T-cell (primary cell): Measurements from ENCODE around the gene FANCC. TPM values are rescaled to one million over a fixed set of nuclear protein-coding genes. Genes with fewer than 3 reads are reported as not detected.

ENCODE experiments used
- ATAC-seq, 4 experiments: fragments of 200-7000 bp in 3 of 4; fragments of 150-1000 bp in 1 of 4; cut with Tn5 transposase; replicated peaks in 1 of 4; 1 replicate in 3 of 4; 2 replicates in 1 of 4; pipeline ENCODE4 v1.10.0; 2021; ENCODE audit warnings: moderate library complexity in 3 of 4, mild to moderate bottlenecking in 2 of 4, moderate number of reproducible peaks in 1 of 4
- CTCF ChIA-PET, 2 donors: fragments of 300-600 bp; sonication (Branson Sonifier 250); formaldehyde crosslinking; loops; one replicate each; lab custom pipeline; 2022; ENCODE audit warnings: antibody characterized with exemption in 2 of 2; lab: Charles Lee
- POLR2A ChIA-PET, 2 donors: fragments of 300-600 bp; sonication (Branson Sonifier 250); formaldehyde crosslinking; loops; one replicate each; lab custom pipeline; 2022; ENCODE audit warnings: antibody characterized with exemption in 2 of 2; lab: Charles Lee
- DNase-seq, 35 experiments: peaks; one replicate each; pipeline versions ENCODE4 v3.0.0 to v3.0.0-alpha.2; 2013 to 2023
- H3K27ac ChIP-seq: one replicate; pipeline ENCODE4 v1.5.1; 2013; ENCODE audit warnings: low read length
- H3K27me3 ChIP-seq, 2 experiments: replicated peaks in 1 of 2; 1 replicate in 1 of 2; 2 replicates in 1 of 2; pipeline versions ENCODE4 v1.6.1 to v1.7.0; 2013; ENCODE audit warnings: low read length in 1 of 2, mixed read lengths in 1 of 2; ENCODE audit not compliant: control insufficient read depth in 2 of 2, insufficient read depth in 2 of 2; ENCODE audit errors: extremely low read depth in 1 of 2
- H3K36me3 ChIP-seq, 2 donors: 1 replicate in 1 of 2; 2 replicates in 1 of 2; pipeline versions ENCODE4 v1.6.1 to v1.7.0; 2013; ENCODE audit warnings: low read length in 1 of 2; ENCODE audit not compliant: control insufficient read depth in 2 of 2, insufficient read depth in 1 of 2; ENCODE audit errors: extremely low read depth in 1 of 2
- H3K4me1 ChIP-seq, 2 experiments: 1 replicate in 1 of 2; 2 replicates in 1 of 2; pipeline versions ENCODE4 v1.6.1 to v1.7.0; 2013; ENCODE audit warnings: low read length in 2 of 2, mixed read lengths in 1 of 2; ENCODE audit not compliant: insufficient read depth in 2 of 2, control insufficient read depth in 1 of 2; ENCODE audit errors: extremely low read depth in 1 of 2
- H3K4me3 ChIP-seq, 2 donors: 1 replicate in 1 of 2; 2 replicates in 1 of 2; pipeline versions ENCODE4 v1.5.1 to v1.7.0; 2013; ENCODE audit warnings: mild to moderate bottlenecking in 2 of 2, low read length in 1 of 2, moderate library complexity in 1 of 2; ENCODE audit not compliant: control insufficient read depth in 1 of 2; ENCODE audit errors: extremely low read depth in 1 of 2
- H3K9me3 ChIP-seq: 2 replicates; pipeline ENCODE4 v1.7.0; 2013
- H3K27ac Mint-ChIP-seq, 2 donors: one replicate each; pipeline ENCODE4 v1.8.0; 2020 to 2021; ENCODE audit warnings: mild to moderate bottlenecking in 2 of 2, mixed read lengths in 2 of 2
- H3K27me3 Mint-ChIP-seq, 2 donors: one replicate each; pipeline ENCODE4 v1.8.0; 2021 to 2022; ENCODE audit warnings: mixed read lengths in 2 of 2
- H3K36me3 Mint-ChIP-seq: one replicate; pipeline ENCODE4 v1.8.0; 2021; ENCODE audit warnings: mixed read lengths
- H3K4me1 Mint-ChIP-seq, 3 donors: one replicate each; pipeline ENCODE4 v1.8.0; 2020 to 2022; ENCODE audit warnings: mixed read lengths in 3 of 3, mild to moderate bottlenecking in 1 of 3
- H3K4me3 Mint-ChIP-seq, 3 donors: one replicate each; pipeline ENCODE4 v1.8.0; 2020 to 2022; ENCODE audit warnings: mild to moderate bottlenecking in 3 of 3, mixed read lengths in 3 of 3, moderate library complexity in 3 of 3
- H3K9me3 Mint-ChIP-seq, 3 donors: one replicate each; pipeline ENCODE4 v1.8.0; 2020 to 2022; ENCODE audit warnings: mixed read lengths in 3 of 3
- WGBS: methylation state at CpG from one replicate; pipeline ENCODE4 v1.1.5; 2013; ENCODE audit warnings: missing lambda C conversion rate; ENCODE audit not compliant: insufficient coverage; 5-methylcytosine and 5-hydroxymethylcytosine counted together
- total RNA-seq, 35 experiments: library from RNA in 6 of 35; stranded (reverse) in 6 of 35; fragments of 120-200 nt in 1 of 35; gene quantifications; one replicate each; pipeline versions ENCODE4 v1.2.1 to v1.2.4 and lab custom pipeline; 2013 to 2026

FANCC gene
- total RNA-seq, 5 donors from 2014 or later (not counting 1 experiment from before 2014, with no cell fraction given) = 4.2 to 11.6 (median 4.8) TPM

DNA sequence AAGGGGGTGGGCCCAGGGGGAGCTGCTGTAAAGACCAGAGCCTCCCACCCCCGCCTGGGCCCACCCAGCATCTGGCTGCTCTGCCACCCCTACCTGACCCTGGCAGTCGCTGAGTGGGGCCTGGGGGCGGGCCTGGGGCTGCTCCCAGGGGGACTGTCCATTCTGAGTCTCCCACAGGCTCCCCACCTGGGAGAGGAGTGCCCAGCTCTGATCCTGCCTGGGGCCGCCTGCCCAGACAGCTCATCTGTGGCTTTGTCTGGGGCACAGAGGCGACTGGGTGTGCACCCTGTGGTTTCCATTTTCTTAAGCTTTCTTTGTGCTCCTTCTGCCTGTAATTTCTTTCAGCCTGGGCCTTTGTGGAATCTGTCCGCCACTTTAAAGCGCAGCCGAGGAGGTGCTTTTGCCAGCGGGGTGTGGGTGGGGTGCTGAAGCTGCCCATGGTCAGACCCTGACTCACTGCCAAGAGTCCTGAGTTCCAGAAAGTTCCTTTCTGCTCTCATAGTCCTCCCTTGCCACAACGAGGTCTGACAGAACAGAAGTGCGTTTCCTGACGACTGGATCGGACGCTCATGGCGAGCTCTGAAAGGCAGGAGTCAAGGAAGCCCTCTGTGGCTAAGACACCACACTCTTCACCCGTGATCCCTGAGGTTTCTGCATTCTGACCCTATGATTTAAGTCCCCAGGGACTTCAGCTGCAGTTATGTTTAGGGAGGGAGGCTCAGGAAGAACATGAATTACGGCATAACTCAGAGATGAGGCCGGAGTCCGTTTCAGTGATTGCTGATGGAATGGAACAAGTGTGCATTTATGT is 225.0 kb downstream of the FANCC start:
- DNase-seq = no peak

DNA sequence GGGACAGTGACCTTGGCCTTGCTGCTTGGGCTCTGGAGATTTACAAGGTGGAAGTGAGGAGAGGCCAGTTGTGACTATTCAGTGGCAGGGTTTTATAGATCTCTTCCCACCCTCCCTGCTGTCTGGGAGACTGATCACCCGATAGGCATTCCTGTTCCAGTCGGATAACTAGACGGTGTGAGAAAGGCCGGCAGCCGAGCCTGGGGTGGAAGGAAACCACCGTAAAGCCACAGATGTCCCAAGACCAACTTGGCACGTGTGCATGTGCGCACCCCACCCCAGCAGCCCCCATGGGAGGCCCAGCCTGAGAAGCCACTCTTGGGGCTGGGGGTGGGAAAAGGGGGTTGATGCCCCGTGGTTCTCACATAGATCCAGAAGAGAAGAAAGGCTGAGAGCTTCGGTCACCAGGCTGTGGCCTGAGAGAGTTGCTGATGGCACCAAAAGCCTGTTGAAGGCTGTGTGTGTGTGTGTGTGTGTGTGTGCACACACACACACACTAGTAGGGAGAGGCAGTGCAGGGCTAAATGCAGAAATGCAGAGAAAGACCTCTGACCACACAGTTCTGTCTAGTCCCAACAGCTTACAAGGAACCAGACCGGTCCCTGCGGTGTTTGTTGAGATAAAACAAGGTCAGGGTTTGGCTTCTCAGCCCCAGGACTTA is 225.8 kb downstream of the FANCC start:
- H3K4me3 ChIP-seq = no peak overlapping the region
- ChIA-PET CTCF (no interaction called here), POLR2A (no interaction called here)
- WGBS = 78% methylated on average over 8 of the region's 12 CpGs
- Mint-ChIP-seq H3K27ac (no peak overlapping the region), H3K4me3 (no peak overlapping the region), H3K27me3 (no peaks in the 10 kb centered on the region), H3K4me1 (peaks cover 13 to 33% (median 16%) of the 10 kb centered on the region in 3 donors), H3K36me3 (peaks cover 5% of the 10 kb centered on the region), H3K9me3 (no peaks in the 10 kb centered on the region)
- peaks cover 4 to 8% of the 10 kb centered on the region in 2 experiments for H3K4me1 ChIP-seq
- no peaks in the 10 kb centered on the region for H3K36me3 ChIP-seq
- no peaks in the 10 kb centered on the region for H3K27me3 ChIP-seq
- ATAC-seq = no peak
- no peak for DNase-seq
- H3K27ac ChIP-seq = no peak overlapping the region
- H3K9me3 ChIP-seq = no peaks in the 10 kb centered on the region

More for the DNA sequence above, 225.0 kb downstream of the FANCC start:
- no peak overlapping the region for H3K27ac Mint-ChIP-seq
- peaks cover 4 to 8% of the 10 kb centered on the region in 2 experiments for H3K4me1 ChIP-seq
- POLR2A ChIA-PET = no interaction called here
- H3K9me3 Mint-ChIP-seq = no peaks in the 10 kb centered on the region
- peaks cover 13 to 33% (median 16%) of the 10 kb centered on the region in 3 donors for H3K4me1 Mint-ChIP-seq
- H3K4me3 Mint-ChIP-seq = no peak overlapping the region
- H3K4me3 ChIP-seq = no peak overlapping the region
- no peaks in the 10 kb centered on the region for H3K27me3 Mint-ChIP-seq
- CTCF ChIA-PET = no interaction called here
- 56% methylated on average over 9 of the region's 19 CpGs for WGBS
- peak in 2 of 4 experiments; percentile 31 to 49 for ATAC-seq
- no peaks in the 10 kb centered on the region for H3K27me3 ChIP-seq
- no peaks in the 10 kb centered on the region for H3K36me3 ChIP-seq
- H3K9me3 ChIP-seq = no peaks in the 10 kb centered on the region
- H3K27ac ChIP-seq = no peak overlapping the region
- peaks cover 4% of the 10 kb centered on the region for H3K36me3 Mint-ChIP-seq

DNA sequence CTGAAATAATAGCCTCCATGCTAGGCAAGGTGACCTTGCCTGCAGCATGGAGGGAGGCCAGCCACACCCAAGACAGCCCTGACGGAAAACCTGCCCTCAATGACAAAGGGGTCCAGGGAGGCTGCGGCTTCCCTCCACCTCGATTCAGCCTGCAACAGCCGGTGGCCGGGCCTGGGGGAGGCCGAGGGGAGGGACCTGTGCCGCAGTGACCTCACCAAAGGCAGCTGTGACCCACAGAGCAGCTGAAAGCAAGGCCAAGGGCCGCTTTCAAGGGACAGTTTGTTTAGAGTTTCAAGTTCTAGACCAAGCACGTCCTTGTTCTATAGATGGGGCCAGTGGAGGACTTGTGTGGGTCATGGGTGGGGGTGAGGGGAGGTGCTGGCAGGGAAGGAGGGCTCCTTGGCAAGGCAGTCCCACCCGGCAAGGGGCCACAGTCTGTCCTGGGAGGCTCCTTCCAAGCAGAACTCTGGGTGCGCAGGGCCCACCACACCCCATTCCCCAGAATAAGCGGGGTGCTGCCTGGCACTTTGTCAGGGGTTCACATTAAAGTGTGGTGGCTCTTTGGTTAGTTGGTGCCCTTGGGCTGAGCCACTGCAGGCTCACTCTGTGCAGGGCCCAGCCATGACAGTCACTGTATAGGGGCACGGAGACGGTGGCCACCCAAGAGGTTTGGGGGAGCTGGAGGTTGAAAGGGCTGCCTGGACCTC is 226.5 kb downstream of the FANCC start:
- WGBS = 91% methylated on average over 9 of the region's 14 CpGs
- Mint-ChIP-seq H3K4me1 (peaks cover 13 to 33% (median 16%) of the 10 kb centered on the region in 3 donors), H3K36me3 (peaks cover 11% of the 10 kb centered on the region), H3K9me3 (no peaks in the 10 kb centered on the region), H3K4me3 (no peak overlapping the region), H3K27ac (no peak overlapping the region), H3K27me3 (no peaks in the 10 kb centered on the region)
- H3K27ac ChIP-seq = no peak overlapping the region
- ChIA-PET CTCF (no interaction called here), POLR2A (no interaction called here)
- no peak for DNase-seq
- peaks cover 0 to 4% of the 10 kb centered on the region in 2 donors for H3K36me3 ChIP-seq
- peaks cover 4 to 8% of the 10 kb centered on the region in 2 experiments for H3K4me1 ChIP-seq
- H3K9me3 ChIP-seq = no peaks in the 10 kb centered on the region
- no peaks in the 10 kb centered on the region for H3K27me3 ChIP-seq
- ATAC-seq = no peak
- no peak overlapping the region for H3K4me3 ChIP-seq

DNA sequence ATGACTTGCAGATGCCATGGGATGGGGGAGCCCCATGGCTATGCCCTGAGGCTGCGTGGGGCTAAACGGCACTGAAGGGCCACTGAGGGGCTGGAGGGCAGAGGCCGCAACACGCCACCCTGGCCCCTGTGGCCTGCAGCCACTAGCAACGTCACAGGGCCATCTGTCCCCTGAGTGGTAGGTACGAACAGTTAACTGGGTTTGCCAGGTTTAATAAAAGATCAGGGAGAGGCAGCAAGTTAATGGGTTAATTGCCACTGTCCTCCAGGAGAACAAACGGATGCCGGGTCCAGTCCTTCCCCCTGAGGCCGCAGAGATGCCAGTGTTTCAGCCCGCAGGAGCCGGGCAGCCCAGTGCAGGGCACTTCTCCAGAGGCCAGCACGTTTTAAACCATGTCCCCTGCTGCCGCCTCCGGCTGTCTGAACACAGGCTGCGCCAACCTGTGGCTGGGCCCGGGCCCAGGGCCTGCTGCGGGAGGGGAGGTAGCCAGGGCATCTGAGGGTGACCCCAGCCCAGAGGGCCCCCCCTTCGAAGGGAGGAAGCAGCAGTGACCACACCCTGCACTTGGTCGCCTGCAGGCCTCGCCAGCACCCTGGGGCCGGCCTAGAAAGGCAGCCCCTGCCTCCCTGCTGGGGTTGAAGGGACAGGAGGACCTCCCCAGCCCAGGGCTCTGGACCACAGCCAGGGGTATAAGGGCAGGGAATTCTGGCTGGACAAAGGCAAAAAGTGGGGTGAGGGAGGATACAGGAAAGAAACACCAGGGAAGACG is 227.3 kb downstream of the FANCC start:
- H3K27ac ChIP-seq = no peak overlapping the region

DNA sequence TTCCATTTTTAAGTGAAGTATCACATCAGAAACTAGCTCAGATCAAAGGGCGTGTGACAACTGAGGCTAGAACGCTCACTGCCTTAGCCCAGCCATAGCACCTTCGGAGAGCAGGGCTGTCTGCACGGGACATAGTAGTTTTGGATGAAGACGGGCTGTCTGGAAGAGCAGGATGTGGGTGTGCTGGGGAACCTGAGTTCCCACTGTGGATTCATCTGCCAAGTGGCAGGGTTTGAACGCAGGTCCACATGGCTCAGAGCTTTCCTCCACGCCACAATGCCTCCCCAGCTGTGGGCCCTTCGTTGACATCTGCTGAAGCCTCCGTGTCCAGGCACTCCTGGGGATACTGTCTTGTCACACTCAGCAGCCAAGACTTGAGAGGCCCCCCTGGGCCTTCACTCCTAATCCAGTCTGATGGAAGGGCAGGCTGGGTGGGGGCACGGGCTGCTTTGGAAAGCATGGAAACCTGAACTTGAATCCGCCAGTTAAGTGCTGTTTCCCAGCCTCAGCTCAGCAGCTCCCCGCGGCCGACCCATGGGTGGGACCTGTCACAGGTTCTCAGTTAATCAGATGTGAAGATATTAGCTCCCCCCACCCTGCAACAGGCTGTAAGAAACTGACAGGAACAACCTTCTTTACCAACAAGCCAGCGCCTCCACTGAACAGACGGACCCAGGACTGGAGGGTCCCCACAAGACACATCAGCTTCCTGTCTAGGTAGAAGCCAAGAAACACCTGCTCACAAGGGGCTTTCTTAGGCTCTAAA is 228.1 kb downstream of the FANCC start:
- no peaks in the 10 kb centered on the region for H3K27me3 ChIP-seq
- Mint-ChIP-seq H3K9me3 (no peaks in the 10 kb centered on the region), H3K36me3 (peaks cover 20% of the 10 kb centered on the region), H3K27me3 (no peaks in the 10 kb centered on the region), H3K27ac (no peak overlapping the region), H3K4me1 (peaks cover 13 to 27% (median 16%) of the 10 kb centered on the region in 3 donors), H3K4me3 (no peak overlapping the region)
- DNase-seq (no peak), ATAC-seq (no peak)
- WGBS = 87% methylated on average over 13 of the region's 16 CpGs
- no peak overlapping the region for H3K4me3 ChIP-seq
- no peaks in the 10 kb centered on the region for H3K9me3 ChIP-seq
- H3K4me1 ChIP-seq = peaks cover 4 to 8% of the 10 kb centered on the region in 2 experiments
- ChIA-PET POLR2A (no interaction called here), CTCF (no interaction called here)
- no peak overlapping the region for H3K27ac ChIP-seq
- H3K36me3 ChIP-seq = peaks cover 0 to 6% of the 10 kb centered on the region in 2 donors

More for the DNA sequence above, 227.3 kb downstream of the FANCC start:
- DNase-seq = no peak
- ChIA-PET POLR2A (no interaction called here), CTCF (no interaction called here)
- H3K27me3 Mint-ChIP-seq = no peaks in the 10 kb centered on the region
- no peak overlapping the region for H3K27ac Mint-ChIP-seq
- peaks cover 18% of the 10 kb centered on the region for H3K36me3 Mint-ChIP-seq
- Histone ChIP-seq H3K4me1 (peaks cover 4 to 8% of the 10 kb centered on the region in 2 experiments), H3K9me3 (no peaks in the 10 kb centered on the region), H3K4me3 (no peak overlapping the region), H3K27me3 (no peaks in the 10 kb centered on the region), H3K36me3 (peaks cover 0 to 6% of the 10 kb centered on the region in 2 donors)
- peaks cover 13 to 33% (median 16%) of the 10 kb centered on the region in 3 donors for H3K4me1 Mint-ChIP-seq
- WGBS = 90% methylated on average over 17 of the region's 22 CpGs
- H3K4me3 Mint-ChIP-seq = no peak overlapping the region
- H3K9me3 Mint-ChIP-seq = no peaks in the 10 kb centered on the region
- ATAC-seq = no peak
